Ascending aorta (tissue), 2 donors: Measurements from ENCODE around the gene ANAPC10. TPM values are rescaled to one million over a fixed set of nuclear protein-coding genes. Genes with fewer than 3 reads are reported as not detected.
"Not testable (repeated sequence)": the region's sequence is repeated elsewhere in the genome, so short reads cannot be mapped to it uniquely, and the experiment has no call there.

Experiments
- DNase-seq, 2 donors: peaks; one replicate each; pipeline ENCODE4 v3.0.0-alpha.2; 2019; ENCODE audit warnings: low spot score in 2 of 2
- H3K27ac ChIP-seq, 2 donors: fragments of 200-600 bp; sonication (generic); one replicate each; pipeline ENCODE4 v1.5.1; 2016 to 2017; ENCODE audit warnings: mild to moderate bottlenecking in 1 of 2
- H3K27me3 ChIP-seq: fragments of 200-600 bp; sonication (generic); one replicate; pipeline ENCODE4 v1.5.1; 2017
- H3K36me3 ChIP-seq, 2 donors: fragments of 200-600 bp; sonication (generic); one replicate each; pipeline ENCODE4 v1.5.1; 2016
- H3K4me1 ChIP-seq, 2 donors: fragments of 200-600 bp; sonication (generic); one replicate each; pipeline ENCODE4 v1.5.1; 2016 to 2017; ENCODE audit warnings: mild to moderate bottlenecking in 1 of 2
- H3K4me3 ChIP-seq, 2 donors: fragments of 200-600 bp; sonication (generic); one replicate each; pipeline ENCODE4 v1.5.1; 2016 to 2017; ENCODE audit warnings: mild to moderate bottlenecking in 1 of 2
- H3K9me3 ChIP-seq, 2 donors: fragments of 200-600 bp; sonication (generic); one replicate each; pipeline ENCODE4 v1.5.1; 2016
- intact Hi-C: fragments of 100-400 bp; cut with DNase I; formaldehyde crosslinking; loops from one replicate; pipeline ENCODE4 v1.15.1; 2023
- total RNA-seq: library from RNA; depleted of rRNA; stranded (reverse); fragments of >200 nt; gene quantifications from one replicate; pipeline ENCODE4 v1.1.0, GENCODE V29; 2016
- TF ChIP-seq, protein P1 (sequence below), 3 experiments: fragments of 200-600 bp in 2 of 3; fragments of 450-650 bp in 1 of 3; sonication (generic) in 2 of 3; IDR thresholded peaks; one replicate each; pipeline ENCODE4 v1.5.1; 2016 to 2019; ENCODE audit warnings: antibody characterized with exemption in 3 of 3, mild to moderate bottlenecking in 1 of 3, moderate library complexity in 1 of 3

ANAPC10 gene
- total RNA-seq, 1 donor from 2014 or later: 2.6 TPM

DNA sequence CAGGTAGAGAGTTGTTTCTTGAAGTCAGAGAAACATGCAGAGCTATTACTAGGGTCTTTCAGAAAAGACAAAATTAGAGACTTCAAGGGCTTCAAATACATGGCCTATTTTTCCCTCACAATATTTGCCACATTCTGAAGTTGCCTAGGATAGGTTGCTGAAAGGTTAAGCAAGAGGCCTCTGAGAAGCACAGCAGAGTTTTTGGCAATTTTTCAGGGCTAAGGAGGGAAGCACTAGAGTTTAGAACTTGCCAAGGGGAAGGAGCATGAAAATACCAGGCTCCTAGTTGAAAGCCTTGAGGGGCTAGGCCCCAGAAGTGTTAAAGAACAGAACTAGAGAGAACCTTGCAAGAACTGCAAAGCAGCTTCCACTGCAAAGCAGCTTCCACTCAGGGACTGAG lies 86.4 kb downstream of the ANAPC10 start:
- H3K27me3 ChIP-seq: no peaks in the 10 kb centered on the region
- intact Hi-C loops: no loop called here

DNA sequence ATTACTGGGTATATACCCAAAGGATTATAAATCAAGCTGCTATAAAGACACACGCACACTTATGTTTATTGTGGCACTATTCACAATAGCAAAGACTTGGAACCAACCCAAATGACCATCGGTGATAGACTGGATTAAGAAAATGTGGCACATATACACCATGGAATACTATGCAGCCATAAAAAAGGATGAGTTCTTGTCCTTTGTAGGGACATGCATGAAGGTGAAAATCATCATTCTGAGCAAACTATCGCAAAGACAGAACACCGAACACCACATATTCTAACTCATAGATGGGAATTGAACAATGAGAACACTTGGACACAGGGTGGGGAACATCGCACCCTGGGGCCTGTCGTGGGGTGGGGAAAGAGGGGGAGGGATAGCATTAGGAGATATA lies 87.7 kb downstream of the ANAPC10 start:
- H3K36me3 ChIP-seq, H3K9me3 ChIP-seq, H3K27ac ChIP-seq, H3K27me3 ChIP-seq, DNase-seq, intact Hi-C loops, H3K4me3 ChIP-seq, H3K4me1 ChIP-seq: not testable (repeated sequence)

More for the DNA sequence above, 86.4 kb downstream of the ANAPC10 start:
- H3K4me1 ChIP-seq: peaks cover 0 to 3% of the 10 kb centered on the region in 2 donors
- no peak overlapping the region for H3K4me3 ChIP-seq
- H3K36me3 ChIP-seq: no peaks in the 10 kb centered on the region
- DNase-seq: no peak
- peaks cover 0 to 11% of the 10 kb centered on the region in 2 donors for H3K9me3 ChIP-seq
- TF ChIP-seq, protein P1, sequence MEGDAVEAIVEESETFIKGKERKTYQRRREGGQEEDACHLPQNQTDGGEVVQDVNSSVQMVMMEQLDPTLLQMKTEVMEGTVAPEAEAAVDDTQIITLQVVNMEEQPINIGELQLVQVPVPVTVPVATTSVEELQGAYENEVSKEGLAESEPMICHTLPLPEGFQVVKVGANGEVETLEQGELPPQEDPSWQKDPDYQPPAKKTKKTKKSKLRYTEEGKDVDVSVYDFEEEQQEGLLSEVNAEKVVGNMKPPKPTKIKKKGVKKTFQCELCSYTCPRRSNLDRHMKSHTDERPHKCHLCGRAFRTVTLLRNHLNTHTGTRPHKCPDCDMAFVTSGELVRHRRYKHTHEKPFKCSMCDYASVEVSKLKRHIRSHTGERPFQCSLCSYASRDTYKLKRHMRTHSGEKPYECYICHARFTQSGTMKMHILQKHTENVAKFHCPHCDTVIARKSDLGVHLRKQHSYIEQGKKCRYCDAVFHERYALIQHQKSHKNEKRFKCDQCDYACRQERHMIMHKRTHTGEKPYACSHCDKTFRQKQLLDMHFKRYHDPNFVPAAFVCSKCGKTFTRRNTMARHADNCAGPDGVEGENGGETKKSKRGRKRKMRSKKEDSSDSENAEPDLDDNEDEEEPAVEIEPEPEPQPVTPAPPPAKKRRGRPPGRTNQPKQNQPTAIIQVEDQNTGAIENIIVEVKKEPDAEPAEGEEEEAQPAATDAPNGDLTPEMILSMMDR (IDR thresholded peaks at IDR 0.05): no peak
- no peak overlapping the region for H3K27ac ChIP-seq

DNA sequence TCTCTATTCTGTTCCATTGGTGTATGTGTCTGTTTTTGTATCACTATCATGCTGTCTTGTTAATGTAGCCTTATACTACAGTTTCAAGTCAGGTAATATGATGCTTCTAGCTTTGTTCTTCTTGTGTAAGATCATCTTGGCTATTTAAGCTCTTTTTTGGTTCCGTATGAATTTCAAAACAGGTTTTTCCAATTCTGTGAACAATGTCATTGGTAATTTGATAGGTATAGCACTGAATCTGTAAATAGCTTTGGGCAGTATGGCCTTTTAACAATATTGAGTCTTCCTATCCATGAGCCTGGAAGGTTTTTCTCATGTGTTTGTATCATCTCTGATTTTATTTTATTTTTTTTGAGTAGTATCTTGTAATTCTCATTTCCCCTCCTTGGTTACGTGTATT lies 94.3 kb downstream of the ANAPC10 start:
- Histone ChIP-seq H3K36me3 (no peaks in the 10 kb centered on the region), H3K4me3 (no peak overlapping the region), H3K27me3 (no peaks in the 10 kb centered on the region), H3K9me3 (peaks cover 0 to 5% of the 10 kb centered on the region in 2 donors), H3K4me1 (peaks cover 0 to 2% of the 10 kb centered on the region in 2 donors), H3K27ac (no peak overlapping the region)
- intact Hi-C loops: no loop called here
- no peak for DNase-seq
- TF ChIP-seq, protein P1 (IDR thresholded peaks at IDR 0.05): no peak

DNA sequence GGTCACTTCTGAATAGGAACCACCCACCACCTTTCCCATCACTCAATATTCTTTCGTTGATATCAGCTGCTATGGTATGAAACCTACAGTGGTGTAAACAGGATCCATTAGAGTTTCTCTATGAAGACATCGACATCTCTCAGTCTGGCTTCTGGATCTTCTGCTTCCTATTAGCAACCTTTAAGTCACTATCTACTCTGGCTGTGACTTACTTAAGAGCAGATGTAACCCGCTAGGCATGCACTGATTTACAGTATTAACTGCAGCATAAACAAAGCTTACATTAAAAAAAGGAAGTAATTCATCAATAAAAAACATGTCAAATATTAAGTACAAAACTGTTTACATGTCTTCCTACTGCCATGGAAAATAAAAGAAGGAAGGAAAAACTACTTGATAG lies 96.4 kb downstream of the ANAPC10 start:
- no peak overlapping the region for H3K27ac ChIP-seq
- intact Hi-C loops: no loop called here
- DNase-seq: no peak
- H3K27me3 ChIP-seq: no peaks in the 10 kb centered on the region
- H3K4me3 ChIP-seq: no peak overlapping the region
- TF ChIP-seq, protein P1 (IDR thresholded peaks at IDR 0.05): no peak
- no peaks in the 10 kb centered on the region for H3K36me3 ChIP-seq
- peaks cover 0 to 5% of the 10 kb centered on the region in 2 donors for H3K9me3 ChIP-seq
- peaks cover 0 to 2% of the 10 kb centered on the region in 2 donors for H3K4me1 ChIP-seq

DNA sequence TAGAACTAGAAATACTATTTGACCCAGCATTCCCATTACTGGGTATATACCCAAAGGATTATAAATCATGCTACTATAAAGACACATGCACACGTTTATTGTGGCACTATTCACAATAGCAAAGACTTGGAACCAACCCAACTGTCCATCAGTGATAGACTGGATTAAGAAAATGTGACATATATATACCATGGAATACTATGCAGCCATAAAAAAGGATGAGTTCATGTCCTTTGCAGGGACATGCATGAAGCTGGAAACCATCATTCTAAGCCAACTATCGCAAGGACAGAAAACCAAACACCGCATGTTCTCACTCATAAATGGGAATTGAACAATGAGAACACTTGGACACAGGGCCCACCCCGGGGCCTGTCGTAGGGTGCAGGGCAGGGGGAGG lies 97.3 kb downstream of the ANAPC10 start:
- H3K4me3 ChIP-seq, intact Hi-C loops, DNase-seq: not testable (repeated sequence)

DNA sequence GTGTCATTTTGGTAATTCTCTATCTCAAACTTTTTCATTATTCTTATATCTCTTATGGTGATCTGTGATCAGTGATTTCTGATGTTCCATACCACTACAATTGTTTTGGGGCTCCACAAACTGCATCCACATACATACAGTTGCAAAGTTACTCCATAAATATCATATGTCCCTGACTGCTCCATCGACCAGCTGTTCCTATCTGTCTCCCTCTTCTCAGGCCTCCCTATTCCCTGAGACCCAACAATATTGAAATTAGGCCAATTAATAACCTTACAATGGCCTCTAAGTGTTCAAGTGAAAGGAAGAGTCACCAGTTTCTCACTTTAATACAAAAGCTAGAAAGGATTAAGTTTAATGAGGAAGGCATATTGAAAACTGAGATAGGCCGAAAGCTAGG lies 108.7 kb downstream of the ANAPC10 start:
- intact Hi-C loops: no loop called here
- no peaks in the 10 kb centered on the region for H3K36me3 ChIP-seq
- no peaks in the 10 kb centered on the region for H3K4me1 ChIP-seq
- no peak overlapping the region for H3K4me3 ChIP-seq
- H3K27ac ChIP-seq: no peak overlapping the region
- TF ChIP-seq, protein P1 (IDR thresholded peaks at IDR 0.05): no peak
- H3K27me3 ChIP-seq: no peaks in the 10 kb centered on the region
- no peaks in the 10 kb centered on the region for H3K9me3 ChIP-seq
- no peak for DNase-seq

More for the DNA sequence above, 97.3 kb downstream of the ANAPC10 start:
- not testable (repeated sequence) for H3K36me3 ChIP-seq, H3K27me3 ChIP-seq, H3K27ac ChIP-seq, H3K4me1 ChIP-seq, H3K9me3 ChIP-seq

DNA sequence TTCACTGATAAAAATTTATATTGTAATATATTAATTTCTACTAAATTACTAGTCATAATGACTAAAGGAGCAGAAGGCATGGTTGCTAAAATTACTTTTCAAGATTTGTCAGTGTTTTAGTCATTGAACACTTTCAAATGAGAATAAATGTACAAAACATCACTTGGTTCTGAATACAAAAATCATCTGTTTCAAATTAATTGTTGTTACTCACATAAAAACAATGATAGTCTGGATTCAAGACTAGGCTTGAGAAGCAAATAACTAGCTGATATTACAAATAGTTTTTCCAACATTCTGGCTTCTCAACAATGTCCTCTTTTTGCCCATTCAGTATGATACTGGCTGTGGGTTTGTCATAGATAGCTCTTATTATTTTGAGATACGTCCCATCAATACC lies 112.5 kb downstream of the ANAPC10 start:
- Histone ChIP-seq H3K27ac (no peak overlapping the region), H3K36me3 (no peaks in the 10 kb centered on the region), H3K4me1 (no peaks in the 10 kb centered on the region), H3K4me3 (no peak overlapping the region), H3K9me3 (peaks cover 0 to 9% of the 10 kb centered on the region in 2 donors), H3K27me3 (no peaks in the 10 kb centered on the region)
- TF ChIP-seq, protein P1 (IDR thresholded peaks at IDR 0.05): no peak
- intact Hi-C loops: no loop called here
- no peak for DNase-seq
